ENCODE results near the gene SLX1A. TPM values are rescaled to one million over a fixed set of nuclear protein-coding genes. Genes with fewer than 3 reads are reported as not detected.

Gene SLX1A
- total and polyA plus RNA-seq, 9 of the 15 experiments (the other 6 are each of a cell fraction or from before 2014, with no cell fraction given) = 2.3 to 86.5 (median 11.6) TPM

Small RNA genes within 50 kb of the gene (small RNA-seq; reads per million reads assigned to genes)
- not detected for gene AC106782.4

Other genes starting within 250 kb of the SLX1A start
Only the 7 nearest of the 24 such genes appear.
- gene YPEL3, start 97.7 kb upstream of the SLX1A start, total RNA-seq (2014; rRNA removed) = 3.0 and 4.6 TPM in 2 replicates
- gene YPEL3, start 97.7 kb upstream of the SLX1A start, total RNA-seq (2014; rRNA removed; fragmentation: Illumina TruSeq; extraction: Trizol) = 1.0 and 1.8 TPM in 2 replicates
- 1.1 and 1.3 TPM in 2 replicates for gene YPEL3, start 97.7 kb upstream of the SLX1A start, total RNA-seq (2015; rRNA removed; fragmentation: Illumina TruSeq; extraction: Trizol)
- gene YPEL3, start 97.7 kb upstream of the SLX1A start, total RNA-seq (2021) = 5.7 and 6.7 TPM in 2 replicates
- gene YPEL3, start 97.7 kb upstream of the SLX1A start, polyA plus RNA-seq (2011; rRNA removed) = 3.9 and 6.8 TPM in 2 replicates
- gene YPEL3, start 97.7 kb upstream of the SLX1A start, polyA plus RNA-seq (2014; fragmentation: Illumina TruSeq; extraction: Trizol) = 2.9 and 4.4 TPM in 2 replicates
- under 1 TPM; 0.41 to 0.42 TPM for gene YPEL3, start 97.7 kb upstream of the SLX1A start, polyA plus RNA-seq (2014; fragmentation: Nextera tagmentation; extraction: Ambion mirVana)
- 8.6 and 15.0 TPM in 2 replicates for gene YPEL3, start 97.7 kb upstream of the SLX1A start, polyA plus RNA-seq (2014; rRNA removed)
- 0.90 and 0.91 TPM in 2 replicates for gene GDPD3, start 80.3 kb upstream of the SLX1A start, total RNA-seq (2014; rRNA removed)
- 0.47 and 0.54 TPM in 2 replicates for gene GDPD3, start 80.3 kb upstream of the SLX1A start, total RNA-seq (2014; rRNA removed; fragmentation: Illumina TruSeq; extraction: Trizol)
- 1.1 TPM in 2 replicates for gene GDPD3, start 80.3 kb upstream of the SLX1A start, total RNA-seq (2015; rRNA removed; fragmentation: Illumina TruSeq; extraction: Trizol)
- gene GDPD3, start 80.3 kb upstream of the SLX1A start, total RNA-seq (2021) = 1.7 and 3.9 TPM in 2 replicates
- 1.9 and 2.5 TPM in 2 replicates for gene GDPD3, start 80.3 kb upstream of the SLX1A start, polyA plus RNA-seq (2011; rRNA removed)
- gene GDPD3, start 80.3 kb upstream of the SLX1A start, polyA plus RNA-seq (2014; fragmentation: Illumina TruSeq; extraction: Trizol) = 1.0 and 1.3 TPM in 2 replicates
- 1 to 10 TPM in 1 of 2 experiments, under 1 TPM in 1; 0.51 to 1.4 TPM for gene GDPD3, start 80.3 kb upstream of the SLX1A start, polyA plus RNA-seq (2014; fragmentation: Nextera tagmentation; extraction: Ambion mirVana)
- gene GDPD3, start 80.3 kb upstream of the SLX1A start, polyA plus RNA-seq (2014; rRNA removed) = 1.2 and 1.7 TPM in 2 replicates
- 15.7 and 38.0 TPM in 2 replicates for gene MAPK3, start 70.7 kb upstream of the SLX1A start, total RNA-seq (2014; rRNA removed)
- gene MAPK3, start 70.7 kb upstream of the SLX1A start, total RNA-seq (2014; rRNA removed; fragmentation: Illumina TruSeq; extraction: Trizol) = 11.3 and 12.0 TPM in 2 replicates
- gene MAPK3, start 70.7 kb upstream of the SLX1A start, total RNA-seq (2015; rRNA removed; fragmentation: Illumina TruSeq; extraction: Trizol) = 13.3 and 13.9 TPM in 2 replicates
- gene MAPK3, start 70.7 kb upstream of the SLX1A start, total RNA-seq (2021) = 41.2 and 44.5 TPM in 2 replicates
- 44.0 and 70.0 TPM in 2 replicates for gene MAPK3, start 70.7 kb upstream of the SLX1A start, polyA plus RNA-seq (2011; rRNA removed)
- gene MAPK3, start 70.7 kb upstream of the SLX1A start, polyA plus RNA-seq (2014; fragmentation: Illumina TruSeq; extraction: Trizol) = 46.6 and 55.3 TPM in 2 replicates
- gene MAPK3, start 70.7 kb upstream of the SLX1A start, polyA plus RNA-seq (2014; fragmentation: Nextera tagmentation; extraction: Ambion mirVana) = 1 to 10 TPM; 1.0 to 1.9 TPM
- gene MAPK3, start 70.7 kb upstream of the SLX1A start, polyA plus RNA-seq (2014; rRNA removed) = 23.4 and 33.8 TPM in 2 replicates
- gene CORO1A, start 10.3 kb upstream of the SLX1A start, total RNA-seq (2014; rRNA removed) = 7.6 and 7.8 TPM in 2 replicates
- gene CORO1A, start 10.3 kb upstream of the SLX1A start, total RNA-seq (2014; rRNA removed; fragmentation: Illumina TruSeq; extraction: Trizol) = 1.3 and 2.2 TPM in 2 replicates
- gene CORO1A, start 10.3 kb upstream of the SLX1A start, total RNA-seq (2015; rRNA removed; fragmentation: Illumina TruSeq; extraction: Trizol) = 17.4 and 18.5 TPM in 2 replicates
- 17.8 and 21.1 TPM in 2 replicates for gene CORO1A, start 10.3 kb upstream of the SLX1A start, total RNA-seq (2021)
- 6.8 and 23.9 TPM in 2 replicates for gene CORO1A, start 10.3 kb upstream of the SLX1A start, polyA plus RNA-seq (2011; rRNA removed)
- 8.3 and 14.3 TPM in 2 replicates for gene CORO1A, start 10.3 kb upstream of the SLX1A start, polyA plus RNA-seq (2014; fragmentation: Illumina TruSeq; extraction: Trizol)
- gene CORO1A, start 10.3 kb upstream of the SLX1A start, polyA plus RNA-seq (2014; fragmentation: Nextera tagmentation; extraction: Ambion mirVana) = under 1 TPM; 0.22 to 0.31 TPM
- 19.1 and 23.8 TPM in 2 replicates for gene CORO1A, start 10.3 kb upstream of the SLX1A start, polyA plus RNA-seq (2014; rRNA removed)
- gene BOLA2B, start 209 bp upstream of the SLX1A start, total RNA-seq (2014; rRNA removed) = 72.1 and 88.6 TPM in 2 replicates
- gene BOLA2B, start 209 bp upstream of the SLX1A start, total RNA-seq (2014; rRNA removed; fragmentation: Illumina TruSeq; extraction: Trizol) = 117 and 181 TPM in 2 replicates
- gene BOLA2B, start 209 bp upstream of the SLX1A start, total RNA-seq (2015; rRNA removed; fragmentation: Illumina TruSeq; extraction: Trizol) = 200 and 209 TPM in 2 replicates
- gene BOLA2B, start 209 bp upstream of the SLX1A start, total RNA-seq (2021) = 259 and 310 TPM in 2 replicates
- 43.9 and 49.0 TPM in 2 replicates for gene BOLA2B, start 209 bp upstream of the SLX1A start, polyA plus RNA-seq (2011; rRNA removed)
- gene BOLA2B, start 209 bp upstream of the SLX1A start, polyA plus RNA-seq (2014; fragmentation: Illumina TruSeq; extraction: Trizol) = 87.3 and 150 TPM in 2 replicates
- 100 to 1,000 TPM; 158 to 195 TPM for gene BOLA2B, start 209 bp upstream of the SLX1A start, polyA plus RNA-seq (2014; fragmentation: Nextera tagmentation; extraction: Ambion mirVana)
- 159 and 613 TPM in 2 replicates for gene BOLA2B, start 209 bp upstream of the SLX1A start, polyA plus RNA-seq (2014; rRNA removed)
- 3.8 and 8.4 TPM in 2 replicates for gene SULT1A3, start 5.4 kb downstream of the SLX1A start, total RNA-seq (2014; rRNA removed)
- gene SULT1A3, start 5.4 kb downstream of the SLX1A start, total RNA-seq (2014; rRNA removed; fragmentation: Illumina TruSeq; extraction: Trizol) = 2.4 and 3.9 TPM in 2 replicates
- 7.3 and 8.6 TPM in 2 replicates for gene SULT1A3, start 5.4 kb downstream of the SLX1A start, total RNA-seq (2015; rRNA removed; fragmentation: Illumina TruSeq; extraction: Trizol)
- 4.7 and 10.6 TPM in 2 replicates for gene SULT1A3, start 5.4 kb downstream of the SLX1A start, total RNA-seq (2021)
- gene SULT1A3, start 5.4 kb downstream of the SLX1A start, polyA plus RNA-seq (2011; rRNA removed) = 7.5 and 9.7 TPM in 2 replicates
- gene SULT1A3, start 5.4 kb downstream of the SLX1A start, polyA plus RNA-seq (2014; fragmentation: Illumina TruSeq; extraction: Trizol) = 17.8 and 18.0 TPM in 2 replicates
- gene SULT1A3, start 5.4 kb downstream of the SLX1A start, polyA plus RNA-seq (2014; fragmentation: Nextera tagmentation; extraction: Ambion mirVana) = 1 to 10 TPM; 5.0 to 7.1 TPM
- 7.7 and 8.3 TPM in 2 replicates for gene SULT1A3, start 5.4 kb downstream of the SLX1A start, polyA plus RNA-seq (2014; rRNA removed)
- gene NPIPB13, start 54.6 kb downstream of the SLX1A start, total RNA-seq (2014; rRNA removed) = 0.65 and 0.77 TPM in 2 replicates
- 2.9 and 3.9 TPM in 2 replicates for gene NPIPB13, start 54.6 kb downstream of the SLX1A start, total RNA-seq (2014; rRNA removed; fragmentation: Illumina TruSeq; extraction: Trizol)
- gene NPIPB13, start 54.6 kb downstream of the SLX1A start, total RNA-seq (2015; rRNA removed; fragmentation: Illumina TruSeq; extraction: Trizol) = 1.8 and 3.1 TPM in 2 replicates
- 8.2 and 9.4 TPM in 2 replicates for gene NPIPB13, start 54.6 kb downstream of the SLX1A start, total RNA-seq (2021)
- gene NPIPB13, start 54.6 kb downstream of the SLX1A start, polyA plus RNA-seq (2011; rRNA removed) = 2.7 and 5.8 TPM in 2 replicates
- 2.5 and 3.3 TPM in 2 replicates for gene NPIPB13, start 54.6 kb downstream of the SLX1A start, polyA plus RNA-seq (2014; fragmentation: Illumina TruSeq; extraction: Trizol)
- under 1 TPM; 0.31 to 0.76 TPM for gene NPIPB13, start 54.6 kb downstream of the SLX1A start, polyA plus RNA-seq (2014; fragmentation: Nextera tagmentation; extraction: Ambion mirVana)
- 4.4 and 10.1 TPM in 2 replicates for gene NPIPB13, start 54.6 kb downstream of the SLX1A start, polyA plus RNA-seq (2014; rRNA removed)

All from K562 (cell line).